ENCODE data around the gene GPR85. TPM values are rescaled to one million over a fixed set of nuclear protein-coding genes. Genes with fewer than 3 reads are reported as not detected.

The GPR85 gene
- total RNA-seq, 1 experiment from 2014 or later = not detected

DNA sequence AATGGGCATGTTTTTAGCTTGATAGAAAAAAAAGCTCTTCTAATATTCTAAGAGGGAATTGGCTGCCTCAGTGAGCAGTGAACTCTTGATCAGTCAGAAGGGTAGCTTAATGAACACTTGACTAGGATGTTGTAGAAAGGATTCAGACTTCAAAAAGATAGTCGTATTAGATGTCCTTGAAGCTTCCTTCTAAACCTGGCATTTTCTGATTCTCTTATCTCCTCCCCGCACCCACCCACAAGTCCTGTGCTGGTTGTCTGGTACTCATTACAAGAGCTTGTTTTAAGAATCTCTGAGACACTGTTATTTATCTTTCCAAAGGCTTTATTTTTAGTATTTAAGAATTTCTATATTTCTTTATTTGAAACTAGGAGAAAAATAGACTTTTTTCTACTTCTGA lies 39.1 kb upstream of the GPR85 start:
- BruUV-seq (replicated peaks) = no TSS peak
- ChIA-PET CTCF (interaction anchor here (0.5 kb wide), 1 partner anchor 717 kb away, joined by 3 read pairs; no protein-coding TSS in a partner anchor), POLR2A (no interaction called here)
- intact Hi-C loops (cut with micrococcal nuclease; ENCODE audit: unreplicated experiment) (no loop called here), in situ Hi-C loops (cut with HindIII; ENCODE audit: low pct_unique_long_range_greater_than_20kb, low sequenced_read_pairs) (no loop called here)
- H3K27ac ChIP-seq (ENCODE audit: low read length) = no peak overlapping the region
- H3K27me3 ChIP-seq (ENCODE audit: control insufficient read depth, insufficient read depth, low read length) = no peaks in the 10 kb centered on the region
- H3K36me3 ChIP-seq (ENCODE audit: control insufficient read depth, insufficient read depth, low read length) = no peaks in the 10 kb centered on the region
- H3K4me1 ChIP-seq (ENCODE audit: control insufficient read depth, insufficient read depth, low read length) = no peaks in the 10 kb centered on the region
- no peaks in the 10 kb centered on the region for H3K9me3 ChIP-seq (ENCODE audit: control insufficient read depth, insufficient read depth, low read depth, low read length)
- DNase-seq (ENCODE audit: low read depth, low spot score) (no peak), ATAC-seq (no peak)
- H3K4me3 ChIP-seq (ENCODE audit: low read depth in 2 of 2, low read length in 2 of 2) = no peak overlapping the region
- TF ChIP-seq POLR2AphosphoS5 (IDR thresholded peaks at IDR 0.05; ENCODE audit: low read depth, low read length) = no peak
- no peak for TF ChIP-seq SIN3A (IDR thresholded peaks at IDR 0.05; ENCODE audit: borderline replicate concordance, insufficient read depth, low read depth, low read length)
- TF ChIP-seq, protein P1, sequence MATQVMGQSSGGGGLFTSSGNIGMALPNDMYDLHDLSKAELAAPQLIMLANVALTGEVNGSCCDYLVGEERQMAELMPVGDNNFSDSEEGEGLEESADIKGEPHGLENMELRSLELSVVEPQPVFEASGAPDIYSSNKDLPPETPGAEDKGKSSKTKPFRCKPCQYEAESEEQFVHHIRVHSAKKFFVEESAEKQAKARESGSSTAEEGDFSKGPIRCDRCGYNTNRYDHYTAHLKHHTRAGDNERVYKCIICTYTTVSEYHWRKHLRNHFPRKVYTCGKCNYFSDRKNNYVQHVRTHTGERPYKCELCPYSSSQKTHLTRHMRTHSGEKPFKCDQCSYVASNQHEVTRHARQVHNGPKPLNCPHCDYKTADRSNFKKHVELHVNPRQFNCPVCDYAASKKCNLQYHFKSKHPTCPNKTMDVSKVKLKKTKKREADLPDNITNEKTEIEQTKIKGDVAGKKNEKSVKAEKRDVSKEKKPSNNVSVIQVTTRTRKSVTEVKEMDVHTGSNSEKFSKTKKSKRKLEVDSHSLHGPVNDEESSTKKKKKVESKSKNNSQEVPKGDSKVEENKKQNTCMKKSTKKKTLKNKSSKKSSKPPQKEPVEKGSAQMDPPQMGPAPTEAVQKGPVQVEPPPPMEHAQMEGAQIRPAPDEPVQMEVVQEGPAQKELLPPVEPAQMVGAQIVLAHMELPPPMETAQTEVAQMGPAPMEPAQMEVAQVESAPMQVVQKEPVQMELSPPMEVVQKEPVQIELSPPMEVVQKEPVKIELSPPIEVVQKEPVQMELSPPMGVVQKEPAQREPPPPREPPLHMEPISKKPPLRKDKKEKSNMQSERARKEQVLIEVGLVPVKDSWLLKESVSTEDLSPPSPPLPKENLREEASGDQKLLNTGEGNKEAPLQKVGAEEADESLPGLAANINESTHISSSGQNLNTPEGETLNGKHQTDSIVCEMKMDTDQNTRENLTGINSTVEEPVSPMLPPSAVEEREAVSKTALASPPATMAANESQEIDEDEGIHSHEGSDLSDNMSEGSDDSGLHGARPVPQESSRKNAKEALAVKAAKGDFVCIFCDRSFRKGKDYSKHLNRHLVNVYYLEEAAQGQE (IDR thresholded peaks at IDR 0.05; ENCODE audit: insufficient read depth in 1 of 2, low read depth in 2 of 2, low read length in 1 of 2) = no peak
- TF ChIP-seq, protein P2, sequence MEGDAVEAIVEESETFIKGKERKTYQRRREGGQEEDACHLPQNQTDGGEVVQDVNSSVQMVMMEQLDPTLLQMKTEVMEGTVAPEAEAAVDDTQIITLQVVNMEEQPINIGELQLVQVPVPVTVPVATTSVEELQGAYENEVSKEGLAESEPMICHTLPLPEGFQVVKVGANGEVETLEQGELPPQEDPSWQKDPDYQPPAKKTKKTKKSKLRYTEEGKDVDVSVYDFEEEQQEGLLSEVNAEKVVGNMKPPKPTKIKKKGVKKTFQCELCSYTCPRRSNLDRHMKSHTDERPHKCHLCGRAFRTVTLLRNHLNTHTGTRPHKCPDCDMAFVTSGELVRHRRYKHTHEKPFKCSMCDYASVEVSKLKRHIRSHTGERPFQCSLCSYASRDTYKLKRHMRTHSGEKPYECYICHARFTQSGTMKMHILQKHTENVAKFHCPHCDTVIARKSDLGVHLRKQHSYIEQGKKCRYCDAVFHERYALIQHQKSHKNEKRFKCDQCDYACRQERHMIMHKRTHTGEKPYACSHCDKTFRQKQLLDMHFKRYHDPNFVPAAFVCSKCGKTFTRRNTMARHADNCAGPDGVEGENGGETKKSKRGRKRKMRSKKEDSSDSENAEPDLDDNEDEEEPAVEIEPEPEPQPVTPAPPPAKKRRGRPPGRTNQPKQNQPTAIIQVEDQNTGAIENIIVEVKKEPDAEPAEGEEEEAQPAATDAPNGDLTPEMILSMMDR (IDR thresholded peaks at IDR 0.05) = no peak
- no peak for TF ChIP-seq TCF7L2 (IDR thresholded peaks at IDR 0.05; ENCODE audit: low read depth, low read length)

DNA sequence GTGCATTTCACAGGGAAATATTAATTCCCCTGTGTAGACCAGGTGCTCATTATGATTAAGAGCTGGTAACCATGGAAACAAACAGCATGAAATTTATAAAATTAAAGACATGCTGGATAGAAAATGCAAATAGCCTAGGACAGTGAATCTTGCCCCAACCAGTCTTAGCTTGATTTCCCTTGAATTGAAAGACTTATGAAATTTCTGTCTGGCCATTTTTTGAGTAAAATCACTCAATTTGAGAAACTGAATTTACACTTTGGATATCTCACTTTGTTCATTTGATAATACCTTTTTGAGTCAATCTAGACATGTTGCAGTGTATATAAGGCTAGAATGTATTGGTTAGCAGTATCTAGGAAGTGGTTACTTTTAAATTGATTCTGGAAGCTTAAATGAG lies 36.1 kb upstream of the GPR85 start:
- Histone ChIP-seq H3K36me3 (ENCODE audit: control insufficient read depth, insufficient read depth, low read length) (no peaks in the 10 kb centered on the region; the same call in 1 of the 2 replicates), H3K27ac (ENCODE audit: low read length) (no peak overlapping the region), H3K9me3 (ENCODE audit: control insufficient read depth, insufficient read depth, low read depth, low read length) (no peaks in the 10 kb centered on the region), H3K4me3 (ENCODE audit: low read depth in 2 of 2, low read length in 2 of 2) (no peak overlapping the region), H3K27me3 (ENCODE audit: control insufficient read depth, insufficient read depth, low read length) (no peaks in the 10 kb centered on the region), H3K4me1 (ENCODE audit: control insufficient read depth, insufficient read depth, low read length) (no peaks in the 10 kb centered on the region)
- BruUV-seq (replicated peaks) = no TSS peak
- ChIA-PET CTCF (no interaction called here), POLR2A (no interaction called here)
- intact Hi-C loops (cut with micrococcal nuclease; ENCODE audit: unreplicated experiment) (no loop called here), in situ Hi-C loops (cut with HindIII; ENCODE audit: low pct_unique_long_range_greater_than_20kb, low sequenced_read_pairs) (no loop called here)
- no peak for ATAC-seq
- TF ChIP-seq, protein P2 (IDR thresholded peaks at IDR 0.05) = no peak
- no peak for TF ChIP-seq TCF7L2 (IDR thresholded peaks at IDR 0.05; ENCODE audit: low read depth, low read length)
- TF ChIP-seq POLR2AphosphoS5 (IDR thresholded peaks at IDR 0.05; ENCODE audit: low read depth, low read length) = no peak
- TF ChIP-seq, protein P1 (IDR thresholded peaks at IDR 0.05; ENCODE audit: insufficient read depth in 1 of 2, low read depth in 2 of 2, low read length in 1 of 2) = no peak
- TF ChIP-seq SIN3A (IDR thresholded peaks at IDR 0.05; ENCODE audit: borderline replicate concordance, insufficient read depth, low read depth, low read length) = no peak
- DNase-seq (ENCODE audit: low read depth, low spot score) = no peak

All from Panc1 (cell line).